PC-3 (cell line): Measurements from ENCODE around the gene SLC35F2. TPM values are rescaled to one million over a fixed set of nuclear protein-coding genes. Genes with fewer than 3 reads are reported as not detected.
A peak's percentile ranks its signal among the peaks of the same experiment; 100 is the strongest.

Experiments used
- ATAC-seq: fragments of 200-7000 bp; cut with Tn5 transposase; 2 replicates; pipeline ENCODE4 v1.9.1; 2020; ENCODE audit warnings: mild to moderate bottlenecking, moderate library complexity
- BruUV-seq: library from RNA; stranded (reverse); fragments of 400-500 nt; replicated peaks from 2 replicates; lab custom pipeline; 2021; lab: Mats Ljungman, UMichigan
- CTCF ChIA-PET: fragments of 300-600 bp; sonication (Branson Sonifier 250); formaldehyde crosslinking; loops from one replicate; lab custom pipeline; 2022; ENCODE audit warnings: antibody characterized with exemption; lab: Charles Lee
- POLR2A ChIA-PET: fragments of 300-600 bp; sonication (Branson Sonifier 250); formaldehyde crosslinking; loops from one replicate; lab custom pipeline; 2022; ENCODE audit warnings: antibody characterized with exemption; ENCODE audit not compliant: unreplicated experiment; lab: Charles Lee
- DNase-seq: peaks from one replicate; pipeline ENCODE4 v3.0.0-alpha.2; 2015
- H2AFZ ChIP-seq: fragments of 300-600 bp; sonication (generic); 2 replicates; pipeline ENCODE4 v1.6.0; 2016; ENCODE audit warnings: antibody characterized with exemption, low read length
- H3F3A ChIP-seq: fragments of 300-600 bp; sonication (generic); one replicate; pipeline ENCODE4 v1.6.0; 2017; ENCODE audit warnings: antibody characterized with exemption, low read length, control low read depth, mild to moderate bottlenecking; ENCODE audit not compliant: unreplicated experiment
- H3K27ac ChIP-seq: fragments of 300-600 bp; sonication (generic); 2 replicates; pipeline ENCODE4 v1.5.1; 2016; ENCODE audit warnings: mild to moderate bottlenecking, low read length
- H3K27me3 ChIP-seq: fragments of 300-600 bp; sonication (generic); 2 replicates; pipeline ENCODE4 v1.6.1; 2016; ENCODE audit warnings: low read length, mixed read lengths
- H3K36me3 ChIP-seq: fragments of 300-600 bp; sonication (generic); 2 replicates; pipeline ENCODE4 v1.6.1; 2016; ENCODE audit warnings: low read depth, mixed run types, low read length, mixed read lengths
- H3K4me1 ChIP-seq: fragments of 300-600 bp; sonication (generic); 2 replicates; pipeline ENCODE4 v1.5.1; 2016; ENCODE audit warnings: low read length; ENCODE audit not compliant: insufficient read depth
- H3K4me2 ChIP-seq: fragments of 300-600 bp; sonication (generic); 2 replicates; pipeline ENCODE4 v1.6.0; 2016; ENCODE audit warnings: low read length
- H3K4me3 ChIP-seq: fragments of 300-600 bp; sonication (generic); 2 replicates; pipeline ENCODE4 v1.5.1; 2016; ENCODE audit warnings: mild to moderate bottlenecking, low read length, mixed read lengths
- H3K79me2 ChIP-seq: fragments of 300-600 bp; sonication (generic); 2 replicates; pipeline ENCODE4 v1.6.1; 2017; ENCODE audit warnings: low read length, mixed read lengths
- H3K9ac ChIP-seq: fragments of 300-600 bp; sonication (generic); 2 replicates; pipeline ENCODE4 v1.6.0; 2016; ENCODE audit warnings: mild to moderate bottlenecking, low read length
- H3K9me2 ChIP-seq: fragments of 300-600 bp; sonication (generic); replicated peaks from 2 replicates; pipeline ENCODE4 v1.6.1; 2016; ENCODE audit warnings: mixed run types, low read length, mixed read lengths
- H3K9me3 ChIP-seq: fragments of 300-600 bp; sonication (generic); 2 replicates; pipeline ENCODE4 v1.6.1; 2016; ENCODE audit warnings: low read length, mixed read lengths
- H4K20me1 ChIP-seq: fragments of 300-600 bp; sonication (generic); 2 replicates; pipeline ENCODE4 v1.6.1; 2016; ENCODE audit warnings: low read length, mixed read lengths
- CTCF ChIP-seq: fragments of 300-600 bp; sonication (generic); conservative IDR thresholded peaks from 2 replicates; pipeline ENCODE4 v1.5.1; 2017; ENCODE audit warnings: antibody characterized with exemption, low read depth, mild to moderate bottlenecking, low read length
- EZH2 ChIP-seq: fragments of 300-600 bp; sonication (generic); IDR thresholded peaks from one replicate; pipeline ENCODE4 v1.6.1; 2017; ENCODE audit warnings: antibody characterized with exemption, mild to moderate bottlenecking, low read length; ENCODE audit not compliant: unreplicated experiment
- EZH2phosphoT487 ChIP-seq: fragments of 300-600 bp; sonication (generic); IDR thresholded peaks from 2 replicates; pipeline ENCODE4 v1.6.1; 2018; ENCODE audit warnings: mild to moderate bottlenecking, antibody characterized with exemption, low read length, borderline replicate concordance
- intact Hi-C: fragments of 100-400 bp; cut with micrococcal nuclease; formaldehyde crosslinking; loops from 2 replicates; pipeline ENCODE4 v1.9.0; 2023
- total RNA-seq: library from RNA; depleted of rRNA; stranded (reverse); fragments of >200 nt; gene quantifications from 2 replicates; pipeline ENCODE4 v1.2.3, GENCODE V29; 2014

SLC35F2 gene
- total RNA-seq, 1 experiment from 2014 or later = 210 TPM

- no peak overlapping the region for H3K4me3 ChIP-seq
- peak; percentile 96 for DNase-seq
- no peaks in the 10 kb centered on the region for H3K9me3 ChIP-seq
- intact Hi-C loops = no loop called here
- ATAC-seq = peak; percentile 3; the same call in 1 of the 2 replicates
- peaks cover 86% of the 10 kb centered on the region for H3K79me2 ChIP-seq
- H2AFZ ChIP-seq = no peak overlapping the region
- ChIA-PET CTCF (no interaction called here), POLR2A (no interaction called here)
- peaks cover 7% of the 10 kb centered on the region; the same call in 1 of the 2 replicates for H3K36me3 ChIP-seq
- peaks cover 54% of the 10 kb centered on the region for H4K20me1 ChIP-seq
- H3F3A ChIP-seq = peaks cover 19% of the 10 kb centered on the region
- no peak overlapping the region for H3K9ac ChIP-seq
- peaks cover 49% of the 10 kb centered on the region for H3K4me1 ChIP-seq
- TF ChIP-seq CTCF (no peak), EZH2phosphoT487 (no peak)
- peak overlapping the region; percentile 46 for H3K4me2 ChIP-seq
- H3K9me2 ChIP-seq = no peaks in the 10 kb centered on the region
- BruUV-seq = no TSS peak
- H3K27me3 ChIP-seq = no peaks in the 10 kb centered on the region
- H3K27ac ChIP-seq = peak overlapping the region; percentile 13; the same call in 1 of the 2 replicates
Measured at GRCh38 chr11:107844041-107844440, 14.5 kb downstream of the SLC35F2 start.

GRCh38 chr11:107842412-107843100, 16.0 kb downstream of the SLC35F2 start:
- no peaks in the 10 kb centered on the region for H3K9me3 ChIP-seq
- no peak overlapping the region for H3K4me3 ChIP-seq
- ChIA-PET CTCF (interaction anchor here (0.6 kb wide), 1 partner anchor 616 kb away, joined by 22 read pairs; no protein-coding TSS in a partner anchor), POLR2A (interaction anchor here (0.6 kb wide), 1 partner anchor 16 kb away, joined by 4 read pairs; no protein-coding TSS in a partner anchor)
- ATAC-seq (no peak), DNase-seq (no peak)
- H3K27me3 ChIP-seq = no peaks in the 10 kb centered on the region
- H3K36me3 ChIP-seq = no peaks in the 10 kb centered on the region
- H3K9me2 ChIP-seq = no peaks in the 10 kb centered on the region
- TF ChIP-seq EZH2phosphoT487 (no peak), EZH2 (no peak), CTCF (no peak)
- H3F3A ChIP-seq = peaks cover 19% of the 10 kb centered on the region
- H3K9ac ChIP-seq = no peak overlapping the region
- H3K4me2 ChIP-seq = 0 out of 2 replicates have a peak overlapping the region, but pooled peaks have one; percentile 0
- intact Hi-C loops = no loop called here
- H4K20me1 ChIP-seq = peaks cover 49% of the 10 kb centered on the region
- no peak overlapping the region for H3K27ac ChIP-seq
- no peak overlapping the region for H2AFZ ChIP-seq
- H3K79me2 ChIP-seq = peaks cover 86% of the 10 kb centered on the region
- H3K4me1 ChIP-seq = peaks cover 53% of the 10 kb centered on the region
- no TSS peak for BruUV-seq

- no peak for DNase-seq
- H3K27me3 ChIP-seq = no peaks in the 10 kb centered on the region
- BruUV-seq = no TSS peak
- peaks cover 52% of the 10 kb centered on the region for H4K20me1 ChIP-seq
- peaks cover 66% of the 10 kb centered on the region for H3K4me1 ChIP-seq
- peaks cover 19% of the 10 kb centered on the region for H3F3A ChIP-seq
- no peaks in the 10 kb centered on the region for H3K9me2 ChIP-seq
- ATAC-seq = peak; percentile 41
- H3K4me2 ChIP-seq = peak overlapping the region; percentile 69
- peak overlapping the region; percentile 41 for H3K4me3 ChIP-seq
- H3K9ac ChIP-seq = peak overlapping the region; percentile 7
- no peaks in the 10 kb centered on the region for H3K9me3 ChIP-seq
- no peak overlapping the region for H2AFZ ChIP-seq
- POLR2A ChIA-PET = interaction anchor here (0.6 kb wide), 1 partner anchor 1763 kb away, joined by 6 read pairs; the partner anchor contains the start of gene KBTBD3
- intact Hi-C loops = loop anchor here (1.0 kb wide), 2 partner anchors 9 to 19 kb away; no protein-coding TSS in a partner anchor
- TF ChIP-seq CTCF (no peak), EZH2phosphoT487 (no peak), EZH2 (no peak)
- H3K27ac ChIP-seq = peak overlapping the region; percentile 76
- no peaks in the 10 kb centered on the region for H3K36me3 ChIP-seq
- H3K79me2 ChIP-seq = peaks cover 86% of the 10 kb centered on the region
- CTCF ChIA-PET = no interaction called here
Measured at GRCh38 chr11:107840129-107840484, 18.5 kb downstream of the SLC35F2 start.
